HG03442 (cell line): ENCODE results near the gene GABRR2.
A peak's percentile ranks its signal among the peaks of the same experiment; 100 is the strongest.
"Not testable (repeated sequence)": the region's sequence is repeated elsewhere in the genome, so short reads cannot be mapped to it uniquely, and the experiment has no call there.

Experiments
- ATAC-seq: cut with Tn5 transposase; IDR thresholded peaks from one replicate; pipeline ENCODE4 v1.9.1; 2021; ENCODE audit warnings: mild to moderate bottlenecking, moderate library complexity; ENCODE audit not compliant: unreplicated experiment

Gene GABRR2

DNA sequence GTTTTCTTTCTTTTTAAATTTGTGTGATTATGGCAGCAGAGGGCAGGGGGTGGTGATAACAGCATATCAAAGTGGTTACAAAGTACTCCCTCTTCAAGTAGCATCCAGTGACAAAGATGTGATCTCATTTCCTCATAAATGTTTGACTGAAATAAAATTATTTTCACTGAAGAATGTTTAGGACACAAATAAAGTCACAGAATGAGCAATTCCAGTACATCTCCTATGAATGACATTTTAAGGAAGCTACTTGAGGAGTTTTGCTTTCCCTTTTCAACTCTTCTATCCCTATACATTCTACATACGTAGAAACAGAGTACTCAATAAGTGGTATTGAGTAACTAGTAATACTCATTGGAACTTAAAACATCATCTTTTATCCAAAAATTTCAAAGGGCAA is 13.9 kb upstream of the GABRR2 start:
- no peak for ATAC-seq

- no peak for ATAC-seq
Observed at GRCh38 chr6:89324304-89324703, 9.2 kb upstream of the GABRR2 start.

- no peak for ATAC-seq
Observed at GRCh38 chr6:89323511-89323971, 8.4 kb upstream of the GABRR2 start.

GRCh38 chr6:89321131-89321970 is 6.3 kb upstream of the GABRR2 start:
- no peak for ATAC-seq

DNA sequence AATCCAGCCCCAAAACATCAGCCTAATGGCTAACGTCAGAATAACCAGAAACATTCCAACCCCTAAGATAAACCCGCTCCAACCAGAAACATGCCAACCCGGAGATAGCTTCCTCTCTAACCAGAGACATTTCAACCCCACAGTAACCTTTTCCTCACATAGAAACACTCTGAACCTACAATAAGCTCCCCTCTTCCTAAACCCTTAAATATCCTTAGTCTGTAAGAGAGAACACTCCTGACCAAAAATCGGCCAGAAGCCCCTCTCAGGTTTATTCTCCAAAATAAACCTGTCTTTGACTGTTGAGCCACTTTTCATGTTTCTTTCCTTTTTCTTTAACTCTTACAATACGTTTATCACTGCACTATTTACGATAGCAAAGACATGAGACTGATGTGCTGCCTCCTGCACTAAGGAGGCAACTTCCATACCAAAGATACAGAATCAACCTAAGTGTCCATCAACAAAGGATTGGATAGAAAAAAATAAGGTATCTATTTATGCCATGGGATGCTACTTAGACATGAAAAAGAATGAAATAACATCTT is 5.0 kb upstream of the GABRR2 start:
- no peak for ATAC-seq

DNA sequence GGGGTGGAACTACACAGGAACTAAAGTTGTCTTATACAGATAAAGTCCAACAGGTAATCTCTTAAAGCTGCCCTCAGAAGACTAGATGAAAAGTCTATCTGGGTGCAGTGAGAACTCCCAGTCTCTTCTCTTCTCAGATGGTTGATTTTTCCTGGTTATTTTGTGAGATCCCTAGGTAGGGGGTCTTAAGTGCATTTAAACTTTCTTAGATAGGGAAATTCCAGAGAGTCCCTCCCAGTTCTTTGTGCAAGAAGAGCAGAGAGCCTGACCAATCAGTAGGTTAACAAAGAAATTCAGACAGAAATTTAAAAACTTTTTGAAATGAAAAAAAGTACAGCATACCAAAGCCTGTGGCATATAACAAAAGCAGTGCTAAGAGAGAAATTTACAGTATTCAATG is 2.0 kb upstream of the GABRR2 start:
- no peak for ATAC-seq

DNA sequence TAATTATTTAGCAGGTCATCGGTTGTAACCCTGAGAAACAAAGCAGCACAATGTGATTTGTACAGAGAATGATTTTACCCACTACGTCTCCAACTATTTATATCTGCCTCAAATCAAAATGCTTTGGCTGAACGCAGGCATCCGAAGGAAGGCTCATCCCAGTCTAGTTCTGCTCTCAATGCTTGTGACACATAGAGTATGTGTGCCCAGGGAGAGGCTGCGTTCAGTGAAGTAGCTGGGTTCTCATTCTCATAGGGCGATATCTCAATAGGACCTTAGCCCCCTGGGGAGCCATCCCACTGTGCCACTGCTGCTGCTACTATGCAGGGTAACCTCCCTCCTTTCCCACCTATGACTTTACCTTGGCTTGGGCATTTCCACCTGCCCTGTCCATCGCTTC is 407 bp downstream of the GABRR2 start:
- ATAC-seq: no peak

GRCh38 chr6:89313006-89313405 is 2.1 kb downstream of the GABRR2 start:
- ATAC-seq: no peak

GRCh38 chr6:89311853-89312531 is 3.1 kb downstream of the GABRR2 start:
- ATAC-seq: no peak

DNA sequence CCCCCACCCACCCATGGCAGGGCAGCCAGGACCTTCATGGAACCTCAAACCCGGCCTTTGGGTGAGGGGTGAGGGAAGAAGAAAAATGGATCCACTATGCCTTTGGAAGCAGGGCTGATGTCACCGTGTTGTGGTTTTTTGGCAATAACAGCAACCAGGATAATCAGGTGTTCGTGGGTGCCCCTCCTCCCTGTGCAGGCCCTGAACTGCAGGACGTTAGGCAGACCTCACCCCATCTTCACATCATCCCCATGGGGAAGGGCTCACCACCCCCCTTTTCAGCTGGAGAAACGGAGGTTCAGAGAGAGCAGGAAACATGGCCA is 3.6 kb downstream of the GABRR2 start:
- ATAC-seq: no peak

GRCh38 chr6:89310929-89311328 is 4.2 kb downstream of the GABRR2 start:
- no peak for ATAC-seq

- ATAC-seq: no peak
Observed at GRCh38 chr6:89308525-89309395, 6.3 kb downstream of the GABRR2 start.

- ATAC-seq: not testable (repeated sequence)
Observed at GRCh38 chr6:89304517-89304916, 10.6 kb downstream of the GABRR2 start.

- no peak for ATAC-seq
Observed at GRCh38 chr6:89302936-89303335, 12.2 kb downstream of the GABRR2 start.

GRCh38 chr6:89302195-89302770 is 12.8 kb downstream of the GABRR2 start:
- ATAC-seq: no peak

DNA sequence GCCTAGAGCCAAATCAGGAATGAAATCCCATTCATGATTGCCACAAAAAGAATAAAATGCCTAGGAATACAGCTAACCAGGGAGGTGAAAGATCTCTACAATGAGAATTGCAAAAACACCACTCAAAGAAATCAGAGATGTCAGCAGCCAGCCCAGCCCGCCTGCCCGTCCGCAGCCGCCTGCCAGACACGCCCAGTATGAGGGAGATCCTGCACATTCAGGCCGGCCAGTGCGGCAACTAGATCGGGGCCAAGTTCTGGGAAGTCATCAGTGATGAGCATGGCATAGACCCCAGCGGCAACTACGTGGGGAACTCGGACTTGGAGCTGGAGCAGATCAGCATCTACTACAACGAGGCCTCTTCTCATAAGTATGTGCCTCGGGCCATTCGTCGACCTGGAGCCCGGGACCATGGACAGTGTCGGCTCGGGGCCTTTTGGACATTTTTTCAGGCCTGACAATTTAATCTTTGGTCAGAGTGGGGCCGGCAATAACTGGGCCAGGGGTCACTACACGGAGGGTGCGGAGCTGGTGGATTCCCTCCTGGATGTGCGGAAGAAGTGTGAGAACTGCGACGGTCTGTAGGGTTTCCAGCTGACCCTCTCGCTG is 13.4 kb downstream of the GABRR2 start:
- ATAC-seq: no peak

DNA sequence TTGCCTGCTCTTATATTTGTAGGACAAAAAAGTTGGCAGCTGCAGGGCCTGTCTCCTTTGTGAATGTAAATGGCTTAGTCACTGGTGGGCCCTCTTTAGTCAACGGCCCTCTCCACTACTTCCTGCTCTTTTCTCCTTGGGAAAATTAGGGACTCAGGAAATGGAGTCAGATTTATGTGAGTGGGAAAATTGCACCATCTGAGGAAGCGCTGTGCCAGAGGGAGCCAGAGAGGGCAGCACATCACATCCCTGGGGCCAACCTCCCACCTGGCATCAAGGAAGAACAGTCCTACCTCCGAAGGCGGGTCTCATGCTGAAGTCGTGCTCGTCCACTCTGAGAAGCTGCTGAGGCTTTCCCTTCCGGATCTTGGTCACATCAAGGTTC is 15.6 kb downstream of the GABRR2 start:
- ATAC-seq: no peak

- ATAC-seq: peak; percentile 73
Observed at GRCh38 chr6:89298680-89299465, 16.2 kb downstream of the GABRR2 start.

DNA sequence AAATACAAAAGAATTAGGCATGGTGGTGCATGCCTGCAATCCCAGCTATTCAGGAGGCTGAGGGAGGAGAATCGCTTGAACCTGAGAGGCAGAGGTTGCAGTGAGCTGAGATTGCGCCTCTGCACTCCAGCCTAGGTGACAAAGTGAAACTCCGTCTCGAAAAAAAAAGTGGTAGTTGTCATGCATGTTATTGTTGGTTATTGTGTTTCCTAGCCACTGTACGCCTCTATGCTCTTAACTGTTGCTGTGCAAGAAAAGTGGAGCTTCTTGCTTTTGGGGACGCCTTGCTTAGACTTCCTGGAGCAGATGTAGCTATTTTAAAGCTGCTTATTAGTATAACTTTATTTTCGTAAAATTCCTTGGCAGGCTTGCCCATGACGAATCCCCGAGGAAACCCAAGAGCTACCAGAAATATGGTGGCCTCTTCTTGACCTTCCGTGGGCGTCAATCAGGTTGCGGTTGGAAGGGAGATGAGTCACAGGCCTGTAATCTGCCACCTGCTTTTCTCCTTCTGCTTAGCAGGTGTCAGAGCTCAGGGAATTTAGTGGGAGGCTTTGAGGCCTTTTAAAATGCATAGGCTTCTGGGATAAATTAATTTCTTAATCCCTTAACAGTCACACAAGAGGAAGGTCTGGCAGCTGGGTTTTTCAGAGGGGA is 17.3 kb downstream of the GABRR2 start:
- peak; percentile 84 for ATAC-seq
